WTC11 (cell line): ENCODE results near the gene RGS7. TPM values are rescaled to one million over a fixed set of nuclear protein-coding genes. Genes with fewer than 3 reads are reported as not detected.

Experiments
- ATAC-seq: fragments of 200-7000 bp; cut with Tn5 transposase; 2 replicates; pipeline ENCODE4 v1.10.0; 2021; ENCODE audit warnings: mild to moderate bottlenecking, moderate library complexity
- CTCF ChIA-PET: fragments of 300-600 bp; sonication (Branson Sonifier 250); formaldehyde crosslinking; loops from one replicate; lab custom pipeline; 2021; ENCODE audit warnings: antibody characterized with exemption; lab: Charles Lee
- POLR2A ChIA-PET: fragments of 350-600 bp; sonication (Branson Sonifier 250); formaldehyde crosslinking; loops from one replicate; lab custom pipeline; 2021; ENCODE audit warnings: antibody characterized with exemption; lab: Charles Lee
- DNase-seq: peaks from one replicate; pipeline ENCODE4 v3.0.0; 2021; ENCODE audit warnings: low spot score
- H3K27ac Mint-ChIP-seq: 2 replicates; pipeline ENCODE4 v1.8.0; 2021; ENCODE audit warnings: mixed read lengths
- H3K27me3 Mint-ChIP-seq: 2 replicates; pipeline ENCODE4 v1.8.0; 2021; ENCODE audit warnings: low read depth, mild to moderate bottlenecking, moderate library complexity, mixed read lengths
- H3K36me3 Mint-ChIP-seq: 2 replicates; pipeline ENCODE4 v1.8.0; 2021; ENCODE audit warnings: mixed read lengths
- H3K4me1 Mint-ChIP-seq: 2 replicates; pipeline ENCODE4 v1.8.0; 2022; ENCODE audit warnings: mixed read lengths
- H3K4me3 Mint-ChIP-seq: 2 replicates; pipeline ENCODE4 v1.8.0; 2021; ENCODE audit warnings: mild to moderate bottlenecking, moderate library complexity, mixed read lengths
- H3K9me3 Mint-ChIP-seq: 2 replicates; pipeline ENCODE4 v1.8.0; 2021; ENCODE audit warnings: mixed read lengths
- ATF6 ChIP-seq: sonication (generic); formaldehyde crosslinking; IDR thresholded peaks from 2 replicates; pipeline ENCODE4 v1.8.1; 2023; ENCODE audit warnings: mild to moderate bottlenecking, missing genetic modification reagents
- CBFB ChIP-seq: sonication (generic); formaldehyde crosslinking; IDR thresholded peaks from 2 replicates; pipeline ENCODE4 v1.8.1; 2022; ENCODE audit warnings: mild to moderate bottlenecking, low read depth, missing genetic modification reagents
- ELF4 ChIP-seq: sonication (generic); formaldehyde crosslinking; IDR thresholded peaks from 2 replicates; pipeline ENCODE4 v1.8.1; 2022; ENCODE audit warnings: low read depth, mild to moderate bottlenecking, moderate library complexity, missing genetic modification reagents
- ESRRA ChIP-seq: sonication (generic); formaldehyde crosslinking; IDR thresholded peaks from 2 replicates; pipeline ENCODE4 v1.8.1; 2022; ENCODE audit warnings: mild to moderate bottlenecking, missing genetic modification reagents, borderline replicate concordance
- FOXK1 ChIP-seq: sonication (generic); formaldehyde crosslinking; IDR thresholded peaks from 2 replicates; pipeline ENCODE4 v1.8.0; 2022; ENCODE audit warnings: mild to moderate bottlenecking, moderate library complexity, missing genetic modification reagents
- GABPB1 ChIP-seq: sonication (generic); formaldehyde crosslinking; IDR thresholded peaks from 2 replicates; pipeline ENCODE4 v1.8.1; 2023; ENCODE audit warnings: mild to moderate bottlenecking, missing genetic modification reagents
- HMGA2 ChIP-seq: fragments of 250-450 bp; sonication (Bioruptor Pico); IDR thresholded peaks from 2 replicates; pipeline ENCODE4 v1.4.0; 2021; ENCODE audit warnings: mild to moderate bottlenecking, moderate library complexity
- JUN ChIP-seq: sonication (generic); formaldehyde crosslinking; IDR thresholded peaks from 2 replicates; pipeline ENCODE4 v1.8.0; 2023; ENCODE audit warnings: mild to moderate bottlenecking, missing genetic modification reagents
- KAT7 ChIP-seq: sonication (generic); formaldehyde crosslinking; IDR thresholded peaks from 2 replicates; pipeline ENCODE4 v1.8.1; 2023; ENCODE audit warnings: missing genetic modification reagents, mild to moderate bottlenecking, borderline replicate concordance
- NFE2L1 ChIP-seq: sonication (generic); formaldehyde crosslinking; IDR thresholded peaks from 2 replicates; pipeline ENCODE4 v1.8.1; 2023; ENCODE audit warnings: missing genetic modification reagents
- NR2C2 ChIP-seq: sonication (generic); formaldehyde crosslinking; IDR thresholded peaks from 2 replicates; pipeline ENCODE4 v1.8.0; 2022; ENCODE audit warnings: mild to moderate bottlenecking, missing genetic modification reagents
- RELA ChIP-seq: sonication (generic); formaldehyde crosslinking; IDR thresholded peaks from 2 replicates; pipeline ENCODE4 v1.8.1; 2022; ENCODE audit warnings: missing genetic modification reagents, mild to moderate bottlenecking, borderline replicate concordance
- TEAD4 ChIP-seq: sonication (generic); formaldehyde crosslinking; IDR thresholded peaks from 2 replicates; pipeline ENCODE4 v1.8.0; 2022; ENCODE audit warnings: mild to moderate bottlenecking, missing genetic modification reagents
- USF2 ChIP-seq: sonication (generic); formaldehyde crosslinking; IDR thresholded peaks from 2 replicates; pipeline ENCODE4 v1.8.1; 2023; ENCODE audit warnings: mild to moderate bottlenecking, missing genetic modification reagents, moderate library complexity
- ZNF138 ChIP-seq: sonication (generic); formaldehyde crosslinking; conservative IDR thresholded peaks from 2 replicates; pipeline ENCODE4 v1.8.1; 2022; ENCODE audit warnings: mild to moderate bottlenecking, moderate library complexity, missing genetic modification reagents
- ZNF219 ChIP-seq: sonication (generic); formaldehyde crosslinking; IDR thresholded peaks from 2 replicates; pipeline ENCODE4 v1.8.0; 2023; ENCODE audit warnings: missing genetic modification reagents, mild to moderate bottlenecking, borderline replicate concordance
- ZNF232 ChIP-seq: sonication (generic); formaldehyde crosslinking; IDR thresholded peaks from 2 replicates; pipeline ENCODE4 v1.8.0; 2022; ENCODE audit warnings: mild to moderate bottlenecking, missing genetic modification reagents
- total RNA-seq: library from RNA; stranded (reverse); gene quantifications from 3 replicates; pipeline ENCODE4 v1.2.3, GENCODE V29; 2021
- TF ChIP-seq, protein P1 (sequence below): fragments of 250-450 bp; sonication (Bioruptor Pico); IDR thresholded peaks from 2 replicates; pipeline ENCODE4 v2.1.2; 2022; ENCODE audit warnings: mild to moderate bottlenecking, moderate library complexity
- TF ChIP-seq, protein P2 (sequence below): sonication (generic); formaldehyde crosslinking; IDR thresholded peaks from 2 replicates; pipeline ENCODE4 v1.8.0; 2022; ENCODE audit warnings: mild to moderate bottlenecking, missing genetic modification reagents
- TF ChIP-seq, protein P3 (sequence below): fragments of 250-450 bp; sonication (Bioruptor Pico); IDR thresholded peaks from 2 replicates; pipeline ENCODE4 v1.9.0; 2021; ENCODE audit warnings: mild to moderate bottlenecking

Gene RGS7
- total RNA-seq, 1 experiment from 2014 or later, result 1.2 TPM

DNA sequence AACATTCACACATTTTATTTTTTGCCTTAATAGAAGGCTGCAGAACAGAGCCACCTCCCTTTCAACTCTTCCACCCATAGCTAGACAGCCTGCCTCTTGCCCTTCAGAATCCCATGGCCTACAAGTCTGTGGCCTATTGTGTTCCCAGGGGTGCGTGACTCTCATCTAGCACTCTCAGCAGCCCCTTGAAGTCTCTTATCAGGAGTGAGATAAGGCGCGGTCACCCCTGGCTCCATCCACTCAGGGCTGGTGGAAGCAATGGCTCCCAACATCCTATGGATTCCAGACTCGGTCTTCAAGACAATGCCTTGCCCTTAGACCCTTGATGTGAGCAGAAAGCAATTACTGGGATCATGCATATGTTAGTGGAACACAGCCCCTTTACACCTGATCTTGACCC is 480.9 kb downstream of the RGS7 start (continued):
- no peak for TF ChIP-seq ATF6 (CRISPR knock-in tag)
- no peak for TF ChIP-seq RELA (CRISPR knock-in tag)

GRCh38 chr1:240869071-240869470 is 487.9 kb downstream of the RGS7 start:
- ChIA-PET CTCF (no interaction called here), POLR2A (no interaction called here)
- ATAC-seq, result no peak
- 0 out of 2 replicates have a peak, but pooled peaks cover 3% of the 10 kb centered on the region for H3K4me1 Mint-ChIP-seq
- no peak for TF ChIP-seq RELA (CRISPR knock-in tag)
- no peak for TF ChIP-seq JUN (CRISPR knock-in tag)
- TF ChIP-seq ELF4 (CRISPR knock-in tag), result no peak
- no peak for TF ChIP-seq ZNF232
- no peak for TF ChIP-seq NR2C2 (CRISPR knock-in tag)
- no peak for TF ChIP-seq NFE2L1
- TF ChIP-seq, protein P1, sequence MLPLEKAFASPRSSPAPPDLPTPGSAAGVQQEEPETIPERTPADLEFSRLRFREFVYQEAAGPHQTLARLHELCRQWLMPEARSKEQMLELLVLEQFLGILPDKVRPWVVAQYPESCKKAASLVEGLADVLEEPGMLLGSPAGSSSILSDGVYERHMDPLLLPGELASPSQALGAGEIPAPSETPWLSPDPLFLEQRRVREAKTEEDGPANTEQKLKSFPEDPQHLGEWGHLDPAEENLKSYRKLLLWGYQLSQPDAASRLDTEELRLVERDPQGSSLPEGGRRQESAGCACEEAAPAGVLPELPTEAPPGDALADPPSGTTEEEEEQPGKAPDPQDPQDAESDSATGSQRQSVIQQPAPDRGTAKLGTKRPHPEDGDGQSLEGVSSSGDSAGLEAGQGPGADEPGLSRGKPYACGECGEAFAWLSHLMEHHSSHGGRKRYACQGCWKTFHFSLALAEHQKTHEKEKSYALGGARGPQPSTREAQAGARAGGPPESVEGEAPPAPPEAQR (CRISPR knock-in tag), result no peak
- no peak for TF ChIP-seq KAT7 (CRISPR knock-in tag)
- no peak for TF ChIP-seq CBFB (CRISPR knock-in tag)
- TF ChIP-seq TEAD4 (CRISPR knock-in tag), result no peak
- no peak for TF ChIP-seq FOXK1 (CRISPR knock-in tag)
- TF ChIP-seq, protein P2, sequence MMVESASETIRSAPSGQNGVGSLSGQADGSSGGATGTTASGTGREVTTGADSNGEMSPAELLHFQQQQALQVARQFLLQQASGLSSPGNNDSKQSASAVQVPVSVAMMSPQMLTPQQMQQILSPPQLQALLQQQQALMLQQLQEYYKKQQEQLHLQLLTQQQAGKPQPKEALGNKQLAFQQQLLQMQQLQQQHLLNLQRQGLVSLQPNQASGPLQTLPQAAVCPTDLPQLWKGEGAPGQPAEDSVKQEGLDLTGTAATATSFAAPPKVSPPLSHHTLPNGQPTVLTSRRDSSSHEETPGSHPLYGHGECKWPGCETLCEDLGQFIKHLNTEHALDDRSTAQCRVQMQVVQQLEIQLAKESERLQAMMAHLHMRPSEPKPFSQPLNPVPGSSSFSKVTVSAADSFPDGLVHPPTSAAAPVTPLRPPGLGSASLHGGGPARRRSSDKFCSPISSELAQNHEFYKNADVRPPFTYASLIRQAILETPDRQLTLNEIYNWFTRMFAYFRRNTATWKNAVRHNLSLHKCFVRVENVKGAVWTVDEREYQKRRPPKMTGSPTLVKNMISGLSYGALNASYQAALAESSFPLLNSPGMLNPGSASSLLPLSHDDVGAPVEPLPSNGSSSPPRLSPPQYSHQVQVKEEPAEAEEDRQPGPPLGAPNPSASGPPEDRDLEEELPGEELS, result no peak
- no peak for TF ChIP-seq HMGA2 (CRISPR knock-in tag)
- TF ChIP-seq ZNF219, result no peak
- no peak for TF ChIP-seq GABPB1 (CRISPR knock-in tag)
- TF ChIP-seq USF2 (CRISPR knock-in tag), result no peak
- TF ChIP-seq, protein P3, sequence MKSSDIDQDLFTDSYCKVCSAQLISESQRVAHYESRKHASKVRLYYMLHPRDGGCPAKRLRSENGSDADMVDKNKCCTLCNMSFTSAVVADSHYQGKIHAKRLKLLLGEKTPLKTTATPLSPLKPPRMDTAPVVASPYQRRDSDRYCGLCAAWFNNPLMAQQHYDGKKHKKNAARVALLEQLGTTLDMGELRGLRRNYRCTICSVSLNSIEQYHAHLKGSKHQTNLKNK, result no peak
- no peak for TF ChIP-seq ATF6 (CRISPR knock-in tag)
- no peak for TF ChIP-seq ZNF138 (CRISPR knock-in tag)
- no peak for TF ChIP-seq ESRRA (CRISPR knock-in tag)
- no peaks in the 10 kb centered on the region for H3K36me3 Mint-ChIP-seq
- DNase-seq, result no peak
- no peak overlapping the region for H3K4me3 Mint-ChIP-seq
- H3K9me3 Mint-ChIP-seq, result no peaks in the 10 kb centered on the region
- H3K27ac Mint-ChIP-seq, result no peak overlapping the region
- H3K27me3 Mint-ChIP-seq, result no peaks in the 10 kb centered on the region
